Stimulated activated CD4-positive, alpha-beta T cell treated with anti-CD3 and anti-CD28 coated beads, Interleukin-1b, Interleukin-23, amount 100 ng/mL, for 48 hours (primary cell): Measurements from ENCODE around the gene BPIFB4.
"Not testable (repeated sequence)": the region's sequence is repeated elsewhere in the genome, so short reads cannot be mapped to it uniquely, and the experiment has no call there.

Experiments used
- DNase-seq: peaks from one replicate; pipeline ENCODE4 v3.0.0-alpha.2; 2020

Gene BPIFB4

GRCh38 chr20:33122297-33122696 lies 42.9 kb downstream of the BPIFB4 start:
- not testable (repeated sequence) for DNase-seq

GRCh38 chr20:33124261-33124660 lies 44.8 kb downstream of the BPIFB4 start:
- DNase-seq: no peak

DNA sequence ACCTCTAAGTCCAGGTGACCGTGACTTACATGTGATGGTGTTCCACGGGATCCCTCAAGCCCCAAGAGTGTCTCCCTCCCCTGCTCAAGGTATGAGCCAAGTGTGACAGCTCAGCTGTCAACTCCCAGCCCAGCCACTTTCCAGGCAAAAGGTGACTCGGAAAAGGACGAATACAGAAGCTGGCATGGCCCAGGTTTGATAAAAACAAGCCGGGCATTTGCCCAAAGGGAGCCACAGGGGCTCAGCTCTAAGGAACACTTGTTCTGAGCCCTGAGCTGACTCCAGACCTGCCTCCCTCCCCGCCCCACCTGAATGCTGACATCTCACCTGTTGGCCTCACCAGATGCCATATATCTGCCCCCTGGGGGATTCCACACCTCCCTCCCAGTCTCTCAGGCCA lies 45.6 kb downstream of the BPIFB4 start:
- DNase-seq: no peak

GRCh38 chr20:33125983-33126382 lies 46.5 kb downstream of the BPIFB4 start:
- no peak for DNase-seq

- DNase-seq: no peak
Observed at GRCh38 chr20:33127422-33128097, 48.1 kb downstream of the BPIFB4 start.

DNA sequence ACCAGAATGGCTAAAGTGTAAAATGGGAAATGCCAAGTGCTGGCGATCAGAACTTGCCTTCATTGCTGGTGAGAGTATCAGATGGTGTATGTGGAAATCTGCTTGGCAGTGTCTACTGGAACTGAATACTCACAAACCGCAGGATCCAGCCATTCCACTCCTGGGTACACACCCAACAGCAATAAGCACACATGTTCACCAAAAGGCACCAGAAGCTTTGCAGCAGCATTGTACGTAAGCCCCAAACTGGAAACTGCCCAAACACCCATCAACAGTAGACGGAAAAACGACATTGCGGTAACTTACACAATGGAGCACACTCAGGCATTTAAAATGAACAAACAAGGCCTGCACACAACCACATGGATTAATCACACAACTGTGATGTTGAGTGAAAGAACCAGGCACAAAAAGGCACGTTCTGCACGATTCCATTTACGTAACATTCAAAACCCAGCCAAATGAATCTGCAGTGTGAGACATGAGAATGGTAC lies 51.2 kb downstream of the BPIFB4 start:
- no peak for DNase-seq

GRCh38 chr20:33131949-33132473 lies 52.6 kb downstream of the BPIFB4 start:
- DNase-seq: no peak

- no peak for DNase-seq
Observed at GRCh38 chr20:33132513-33133372, 53.3 kb downstream of the BPIFB4 start.

GRCh38 chr20:33133373-33133941 lies 54.0 kb downstream of the BPIFB4 start:
- no peak for DNase-seq

DNA sequence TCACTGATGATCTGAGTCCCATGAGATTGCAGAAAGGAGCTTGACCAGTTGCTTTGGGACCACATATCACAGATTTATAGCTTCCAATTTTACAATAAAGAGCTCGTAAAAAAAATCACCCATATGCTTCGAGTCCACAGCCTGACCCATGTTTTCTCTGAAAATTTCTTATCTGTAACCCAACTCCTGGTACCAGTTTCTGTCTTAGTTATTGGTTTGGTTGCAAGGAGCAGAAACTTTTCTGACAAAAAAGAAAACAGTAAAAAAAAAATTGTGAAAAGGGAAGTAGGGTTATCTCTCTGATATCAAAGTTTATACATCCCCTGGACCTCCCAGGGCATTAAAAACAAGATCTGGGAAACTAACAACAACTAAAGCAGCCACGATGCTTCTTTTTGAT lies 57.8 kb downstream of the BPIFB4 start:
- no peak for DNase-seq

GRCh38 chr20:33139467-33139866 lies 60.0 kb downstream of the BPIFB4 start:
- DNase-seq: no peak

DNA sequence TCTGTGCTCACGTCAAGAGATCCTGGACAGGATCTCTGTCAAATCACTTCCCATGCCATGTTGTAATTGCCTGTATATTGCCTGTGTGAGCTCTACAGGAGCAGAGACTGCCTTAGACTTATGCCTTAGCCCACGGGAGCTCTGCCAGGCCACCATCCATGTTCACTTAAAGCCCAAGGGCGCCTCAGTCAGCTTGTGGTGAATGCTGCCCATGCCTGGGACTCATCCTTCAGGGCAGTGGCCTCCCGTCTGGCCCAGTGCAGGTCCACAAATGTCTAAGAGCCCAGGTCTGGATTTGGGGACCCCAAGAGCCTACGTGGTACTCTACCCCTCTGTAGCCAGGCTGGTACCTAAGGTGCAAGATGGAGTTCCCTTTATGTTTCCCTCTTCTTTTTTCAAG lies 66.1 kb downstream of the BPIFB4 start:
- no peak for DNase-seq

GRCh38 chr20:33147299-33147698 lies 67.9 kb downstream of the BPIFB4 start:
- no peak for DNase-seq

- DNase-seq: no peak
Observed at GRCh38 chr20:33148040-33148439, 68.6 kb downstream of the BPIFB4 start.

DNA sequence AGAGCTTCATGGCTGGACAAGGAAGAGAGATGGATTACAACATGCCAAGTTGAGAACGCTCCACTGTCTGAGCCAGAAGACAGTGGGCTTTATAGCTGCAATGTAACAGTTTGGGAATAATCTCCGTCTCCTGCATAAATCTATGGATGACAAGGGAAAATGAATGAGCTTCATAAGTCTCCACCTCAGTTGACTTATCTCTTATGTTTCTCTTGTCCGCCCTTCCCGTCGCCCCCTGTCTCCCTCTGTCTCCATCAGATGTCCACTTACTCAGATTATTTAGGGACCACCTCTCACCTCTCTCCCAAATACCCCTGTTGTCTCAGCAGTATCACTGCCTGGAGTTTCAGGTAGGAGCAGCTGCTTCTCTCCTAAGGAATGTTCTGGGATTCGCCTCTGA lies 74.8 kb downstream of the BPIFB4 start:
- DNase-seq: no peak

- no peak for DNase-seq
Observed at GRCh38 chr20:33158637-33159385, 79.4 kb downstream of the BPIFB4 start.

GRCh38 chr20:33159713-33160112 lies 80.3 kb downstream of the BPIFB4 start:
- no peak for DNase-seq

- no peak for DNase-seq
Observed at GRCh38 chr20:33160681-33161080, 81.2 kb downstream of the BPIFB4 start.
